GM18909 (cell line): ENCODE data around the gene ABI1.

ENCODE experiments used
- ATAC-seq: cut with Tn5 transposase; IDR thresholded peaks from one replicate; pipeline ENCODE4 v1.9.1; 2021; ENCODE audit warnings: mild to moderate bottlenecking; ENCODE audit not compliant: unreplicated experiment, poor library complexity

The ABI1 gene

GRCh38 chr10:26857553-26857952, 3.2 kb downstream of the ABI1 start:
- peak; percentile 13 for ATAC-seq

DNA sequence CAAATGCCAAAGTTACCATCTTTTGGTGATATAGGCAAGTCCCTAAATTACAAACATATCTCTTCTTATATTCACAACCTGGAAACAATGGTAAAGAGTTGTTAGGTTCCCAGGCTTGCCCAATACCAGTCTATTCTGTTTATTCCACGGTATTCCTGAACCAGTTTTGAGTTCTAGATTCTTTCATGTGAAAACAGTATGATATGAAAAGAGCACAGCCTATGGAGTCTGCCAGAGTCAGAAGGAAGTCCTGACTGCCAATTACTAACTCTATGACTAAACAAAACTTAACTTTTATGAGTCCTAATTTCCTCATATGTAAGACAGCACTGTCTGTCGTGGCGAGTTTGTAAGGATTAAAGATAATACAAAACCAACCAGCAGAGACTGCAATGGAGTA, 5.6 kb downstream of the ABI1 start:
- ATAC-seq, result no peak

- ATAC-seq, result no peak
Observed at GRCh38 chr10:26854524-26854923, 6.2 kb downstream of the ABI1 start.

DNA sequence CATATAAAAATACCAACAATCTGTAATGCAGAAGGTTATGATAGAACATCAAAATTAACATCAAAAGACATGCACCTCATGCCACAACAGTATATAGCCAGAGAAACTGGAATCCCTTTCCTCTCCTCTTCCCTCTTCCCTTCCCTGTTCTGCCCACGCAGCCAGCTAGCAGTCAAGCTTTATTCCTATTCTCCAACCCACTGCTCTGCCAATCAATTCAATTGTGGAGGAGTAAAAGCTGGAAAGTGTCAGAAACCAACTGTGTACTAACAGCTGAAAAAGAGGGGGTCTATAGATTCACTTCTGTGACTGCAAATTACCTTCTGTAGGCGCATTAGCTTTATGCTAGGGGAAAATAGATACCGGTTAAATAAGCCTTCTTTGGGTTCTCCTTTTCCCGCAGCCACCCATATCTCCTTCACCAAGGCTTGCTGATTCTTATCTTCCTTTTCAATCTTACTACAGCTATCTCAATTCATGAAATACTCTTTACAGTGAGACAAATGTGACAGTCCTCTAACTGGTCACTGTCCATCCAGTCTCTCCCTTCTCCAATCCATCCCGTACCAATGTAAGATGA, 16.3 kb downstream of the ABI1 start:
- ATAC-seq, result no peak

DNA sequence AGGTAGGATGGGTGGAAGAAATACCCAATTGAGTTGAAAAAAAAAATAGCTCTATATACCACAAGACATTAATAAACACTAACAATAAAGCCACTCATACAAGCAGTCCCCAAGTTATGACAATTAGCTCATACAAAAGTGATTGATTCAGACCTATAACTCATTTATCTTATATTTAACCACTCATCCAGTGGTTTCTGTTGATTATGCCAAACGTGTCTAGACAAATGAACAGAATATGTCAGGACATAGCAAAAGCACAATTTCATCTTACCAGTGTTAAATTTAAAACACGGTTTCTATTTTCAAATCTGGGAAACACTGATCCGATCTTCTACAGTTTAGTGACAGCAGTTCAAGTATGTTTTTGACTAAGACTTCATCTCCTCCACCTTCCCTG, 17.0 kb downstream of the ABI1 start:
- ATAC-seq, result no peak

DNA sequence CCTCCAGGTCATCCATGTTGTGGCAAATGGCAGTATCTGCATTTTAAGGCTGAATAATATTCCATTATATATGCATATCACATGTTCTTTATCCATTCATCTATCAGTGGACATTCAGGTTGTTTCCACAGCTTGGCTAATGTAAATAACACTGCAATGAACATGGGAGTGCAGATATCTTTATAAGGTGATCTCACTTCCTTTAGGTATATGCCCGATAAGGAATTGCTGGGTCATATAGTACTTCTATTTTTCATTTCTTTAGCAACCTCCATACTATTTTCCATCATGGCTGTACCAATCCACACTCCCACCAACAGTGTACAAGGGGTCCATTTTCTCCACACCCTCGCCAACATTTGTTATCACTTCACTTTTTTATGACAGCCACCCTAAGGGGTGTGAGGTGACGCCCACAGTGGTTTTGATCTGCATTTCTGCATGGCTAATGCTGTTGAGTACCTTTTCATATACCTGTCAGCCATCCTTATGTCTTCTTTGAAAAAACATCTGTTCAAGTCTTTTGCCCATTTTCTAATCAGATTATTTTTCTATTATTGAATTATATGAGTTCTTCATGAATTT, 18.9 kb downstream of the ABI1 start:
- ATAC-seq, result no peak

DNA sequence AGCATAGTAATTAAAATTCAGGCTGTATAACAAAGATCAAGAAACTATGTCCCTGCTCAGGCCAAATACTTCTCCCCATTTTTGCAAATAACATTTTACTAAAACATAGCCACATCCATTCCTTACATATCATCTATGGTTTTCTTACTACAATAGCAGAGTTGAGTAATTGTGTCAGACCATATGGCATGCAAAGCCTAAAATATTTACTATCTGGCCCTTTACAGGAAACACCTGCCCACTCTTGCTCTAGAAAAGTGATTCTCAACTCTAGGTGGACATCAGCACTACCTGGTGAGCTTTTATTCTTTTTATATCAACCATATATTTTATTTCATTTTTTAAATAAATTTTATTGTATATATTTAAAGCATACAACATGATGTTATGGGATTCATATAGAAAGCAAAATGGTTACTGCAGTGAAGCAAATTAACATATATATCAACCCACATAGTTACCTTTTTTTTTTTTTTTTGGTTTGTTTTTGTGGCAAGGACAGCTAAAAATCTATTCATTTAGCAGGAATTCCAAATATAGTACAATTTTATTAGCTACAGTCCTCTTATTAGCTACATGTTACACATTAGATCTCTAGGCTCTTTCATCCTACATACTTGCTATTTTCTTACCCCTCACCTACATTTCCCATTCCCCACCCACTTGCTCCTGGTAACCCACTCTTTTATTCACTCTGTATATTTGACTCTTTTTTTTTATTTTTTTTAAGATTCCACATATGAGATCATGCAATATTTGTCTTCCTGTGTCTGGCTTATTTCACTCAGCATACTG, 19.6 kb downstream of the ABI1 start:
- ATAC-seq, result no peak

DNA sequence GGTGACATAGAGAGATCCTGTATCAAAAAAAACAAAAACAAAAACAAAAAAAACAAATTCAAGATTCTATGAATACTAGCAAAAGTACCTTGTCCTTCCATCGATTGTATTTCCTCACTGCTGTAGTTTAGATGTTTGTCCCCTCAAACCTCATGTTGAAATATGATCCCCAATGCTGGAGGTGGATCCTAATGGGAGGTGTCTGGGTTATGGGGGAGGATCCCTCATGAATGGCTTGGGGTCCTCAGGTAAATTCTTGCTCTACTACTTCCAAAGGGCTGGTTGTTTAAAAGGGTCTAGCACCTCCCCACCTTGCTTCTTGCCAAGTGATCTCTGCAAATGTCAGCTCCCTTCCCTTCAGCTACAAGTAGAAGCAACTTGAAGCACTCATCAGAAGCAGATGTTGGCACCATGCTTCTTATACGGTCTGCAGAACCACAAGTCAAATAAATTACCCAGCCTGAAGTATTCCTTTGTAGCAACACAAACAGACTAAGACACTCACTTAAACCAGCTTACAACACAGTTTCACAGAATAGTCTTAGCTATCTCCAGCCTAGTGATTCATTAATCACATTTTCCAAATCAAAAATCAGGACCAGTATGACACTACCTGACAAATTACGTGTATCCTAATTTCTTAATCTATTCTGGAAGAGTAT, 20.7 kb downstream of the ABI1 start:
- ATAC-seq, result no peak

GRCh38 chr10:26837139-26837538, 23.6 kb downstream of the ABI1 start:
- no peak for ATAC-seq

- no peak for ATAC-seq
Observed at GRCh38 chr10:26835025-26835424, 25.7 kb downstream of the ABI1 start.

DNA sequence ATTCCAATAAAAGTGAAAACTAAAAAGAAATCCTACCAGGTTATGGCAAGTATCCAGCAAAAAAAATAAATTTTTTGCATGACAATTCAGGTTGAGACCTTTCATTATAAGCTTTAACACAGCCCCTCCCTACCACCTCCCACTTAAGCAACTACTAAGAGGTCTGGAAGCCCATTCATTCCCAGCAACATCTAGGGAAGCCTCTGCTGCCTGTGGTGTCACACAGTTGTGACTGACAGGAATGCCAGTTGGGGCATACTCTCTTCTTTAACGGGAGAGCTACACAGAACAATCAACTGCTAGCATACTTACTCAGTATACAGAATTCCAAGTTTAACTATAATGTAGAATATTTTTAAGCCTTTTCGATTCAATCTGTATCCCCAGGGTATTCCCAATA, 27.8 kb downstream of the ABI1 start:
- no peak for ATAC-seq

- no peak for ATAC-seq
Observed at GRCh38 chr10:26831936-26832335, 28.8 kb downstream of the ABI1 start.

GRCh38 chr10:26829810-26830515, 30.8 kb downstream of the ABI1 start:
- no peak for ATAC-seq

DNA sequence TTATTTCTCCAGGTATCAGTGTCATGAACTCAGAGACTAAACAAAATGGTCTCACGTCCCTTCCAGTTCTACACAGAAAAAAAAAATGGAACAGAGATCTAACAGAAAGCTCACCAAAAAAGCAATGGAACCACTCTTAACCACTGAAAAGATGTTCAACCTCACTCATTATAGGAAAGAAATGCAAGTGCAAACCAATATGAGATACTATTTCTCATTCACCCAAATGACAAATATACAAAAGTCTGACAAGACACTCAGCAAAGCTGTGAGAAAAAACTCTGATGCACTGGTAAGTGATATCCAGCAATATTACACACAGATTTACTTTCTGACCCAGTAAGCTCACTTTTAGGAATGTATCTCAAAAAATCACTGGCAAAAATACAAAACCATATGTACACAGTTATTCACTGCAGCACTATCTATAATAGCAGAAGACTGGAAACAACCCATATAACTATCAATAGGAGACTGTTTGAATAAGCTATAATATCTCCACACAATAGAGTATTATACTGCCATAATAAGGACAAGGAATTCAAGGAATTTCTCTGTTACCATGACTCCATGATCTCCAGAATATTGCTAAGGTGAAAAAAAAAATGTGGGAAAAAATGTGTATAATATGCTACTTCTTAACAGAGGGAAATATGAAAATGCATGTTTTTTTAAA, 36.6 kb downstream of the ABI1 start:
- no peak for ATAC-seq

GRCh38 chr10:26821699-26822570, 38.8 kb downstream of the ABI1 start:
- ATAC-seq, result no peak

- no peak for ATAC-seq
Observed at GRCh38 chr10:26815500-26815899, 45.3 kb downstream of the ABI1 start.

- ATAC-seq, result no peak
Observed at GRCh38 chr10:26810435-26811026, 50.2 kb downstream of the ABI1 start.

DNA sequence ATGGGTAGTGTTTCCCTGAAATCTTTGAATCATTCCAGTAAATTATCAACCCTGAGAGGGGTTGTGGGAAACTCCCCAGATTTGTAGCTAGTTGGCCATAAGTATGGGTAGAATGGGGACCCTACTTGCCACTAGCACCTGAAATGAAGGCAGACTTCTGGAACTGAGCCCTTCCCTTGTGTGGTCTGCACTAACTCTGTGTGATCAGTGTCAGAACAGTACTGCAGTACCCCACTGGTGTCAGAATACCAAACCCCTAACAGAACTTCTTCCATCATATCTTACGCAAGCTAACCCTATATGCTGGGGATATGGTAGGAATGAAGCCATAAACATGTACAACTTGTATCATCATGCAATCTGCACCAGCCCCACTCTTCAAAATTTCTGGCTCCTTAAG, 50.8 kb downstream of the ABI1 start:
- no peak for ATAC-seq

DNA sequence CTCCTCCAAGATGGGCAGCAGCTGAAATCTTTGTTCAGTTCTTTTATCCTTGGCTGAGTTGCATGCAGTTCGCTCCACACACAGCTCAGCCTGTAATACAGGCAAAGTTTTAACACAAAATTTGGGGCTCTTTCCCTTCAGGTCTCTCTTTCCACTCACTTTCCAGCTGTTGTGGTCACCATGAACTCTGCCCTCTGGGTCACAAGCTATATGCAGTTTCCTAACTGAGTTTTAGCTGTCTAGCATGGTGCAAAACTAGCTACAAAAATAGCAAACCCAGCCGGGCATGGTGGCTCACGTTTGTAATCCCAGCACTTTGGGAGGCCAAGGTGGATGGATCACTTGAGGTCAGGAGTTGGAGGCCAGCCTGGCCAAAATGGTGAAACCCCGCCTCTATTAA, 53.2 kb downstream of the ABI1 start:
- ATAC-seq, result no peak
